ENCODE data around the gene FAN1. TPM values are rescaled to one million over a fixed set of nuclear protein-coding genes. Genes with fewer than 3 reads are reported as not detected.

The FAN1 gene
- total RNA-seq, 3 donors from 2014 or later = 15.2 to 27.5 (median 20.4) TPM

DNA sequence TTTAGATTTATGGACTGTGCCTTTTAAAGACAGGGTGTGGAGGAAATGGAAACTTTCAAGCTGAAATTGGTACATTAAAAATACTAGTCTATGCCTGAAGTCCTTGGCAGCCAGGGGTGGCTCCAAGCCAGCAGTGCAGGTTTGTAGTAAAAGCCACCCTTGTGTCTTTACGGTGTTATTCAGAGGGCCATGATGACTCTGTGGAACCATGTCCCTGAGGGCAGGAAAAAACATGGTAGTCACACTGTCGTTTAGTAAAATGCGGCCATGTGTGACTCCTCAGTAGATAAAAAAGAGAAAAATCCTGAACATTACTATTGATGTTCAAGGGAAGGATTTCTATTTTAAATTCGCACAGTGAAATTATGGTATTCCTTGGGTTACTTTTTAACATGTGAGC is 2.7 kb downstream of the FAN1 start:
- Histone ChIP-seq H3K36me3 (ENCODE audit: low read depth) (no peaks in the 10 kb centered on the region), H3K4me3 (no peak overlapping the region), H3K4me1 (ENCODE audit: low read depth) (peaks cover 28% of the 10 kb centered on the region), H3K9me3 (no peaks in the 10 kb centered on the region)
- DNase-seq (peak; percentile 65 to 67 (median 66)), ATAC-seq (peak; percentile 34)
- TF ChIP-seq CTCF (IDR thresholded peaks at IDR 0.05) = no peak
- intact Hi-C loops (cut with DNase I, micrococcal nuclease) = no loop called here

DNA sequence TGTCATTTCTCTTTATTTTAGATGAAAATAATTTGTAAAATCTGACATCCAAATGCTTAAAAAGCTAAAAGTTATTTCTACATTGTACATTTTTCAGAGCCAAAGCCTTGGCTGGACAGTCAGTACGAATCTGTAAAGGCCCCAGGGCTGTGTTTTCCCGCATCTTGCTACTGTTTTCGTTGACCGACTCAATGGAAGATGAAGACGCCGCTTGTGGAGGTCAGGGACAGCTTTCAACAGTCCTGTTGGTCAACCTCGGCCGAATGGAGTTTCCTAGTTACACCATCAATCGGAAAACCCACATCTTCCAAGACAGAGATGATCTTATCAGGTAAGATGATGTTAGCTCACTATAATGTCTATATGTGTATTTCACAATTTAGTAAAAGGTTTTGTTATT is 10.0 kb downstream of the FAN1 start:
- intact Hi-C loops (cut with DNase I, micrococcal nuclease) = no loop called here
- H3K36me3 ChIP-seq (ENCODE audit: low read depth) = no peaks in the 10 kb centered on the region
- TF ChIP-seq CTCF (IDR thresholded peaks at IDR 0.05) = no peak

GRCh38 chr15:30917013-30917412 is 13.3 kb downstream of the FAN1 start:
- Histone ChIP-seq H3K36me3 (ENCODE audit: low read depth) (no peaks in the 10 kb centered on the region), H3K4me1 (ENCODE audit: low read depth) (no peaks in the 10 kb centered on the region), H3K9me3 (no peaks in the 10 kb centered on the region), H3K4me3 (no peak overlapping the region)
- no peak for TF ChIP-seq CTCF (IDR thresholded peaks at IDR 0.05)
- intact Hi-C loops (cut with DNase I, micrococcal nuclease) = no loop called here
- DNase-seq (no peak), ATAC-seq (no peak)

More for the DNA sequence above, 10.0 kb downstream of the FAN1 start:
- Histone ChIP-seq H3K4me3 (no peak overlapping the region), H3K4me1 (ENCODE audit: low read depth) (no peaks in the 10 kb centered on the region), H3K9me3 (no peaks in the 10 kb centered on the region)
- no peak for ATAC-seq
- no peak for DNase-seq

- intact Hi-C loops (cut with DNase I, micrococcal nuclease) = no loop called here
- Histone ChIP-seq H3K36me3 (ENCODE audit: low read depth) (no peaks in the 10 kb centered on the region), H3K4me3 (no peak overlapping the region), H3K4me1 (ENCODE audit: low read depth) (no peaks in the 10 kb centered on the region), H3K9me3 (no peaks in the 10 kb centered on the region)
- no peak for ATAC-seq
- DNase-seq = no peak
- no peak for TF ChIP-seq CTCF (IDR thresholded peaks at IDR 0.05)
These were observed 14.0 kb downstream of the FAN1 start for GRCh38 chr15:30917675-30918074.

- ATAC-seq (no peak), DNase-seq (no peak)
- no peaks in the 10 kb centered on the region for H3K36me3 ChIP-seq (ENCODE audit: low read depth)
- intact Hi-C loops (cut with DNase I, micrococcal nuclease) = no loop called here
- no peak overlapping the region for H3K4me3 ChIP-seq
- no peaks in the 10 kb centered on the region for H3K9me3 ChIP-seq
- H3K4me1 ChIP-seq (ENCODE audit: low read depth) = no peaks in the 10 kb centered on the region
- no peak for TF ChIP-seq CTCF (IDR thresholded peaks at IDR 0.05)
These were observed 14.7 kb downstream of the FAN1 start for GRCh38 chr15:30918366-30918765.

All from mucosa of descending colon (tissue), 3 donors.